GM21529 (cell line): ENCODE data around the gene ALG14.

Experiments used
- ATAC-seq: cut with Tn5 transposase; IDR thresholded peaks from one replicate; pipeline ENCODE4 v1.9.1; 2021; ENCODE audit not compliant: unreplicated experiment

The ALG14 gene

DNA sequence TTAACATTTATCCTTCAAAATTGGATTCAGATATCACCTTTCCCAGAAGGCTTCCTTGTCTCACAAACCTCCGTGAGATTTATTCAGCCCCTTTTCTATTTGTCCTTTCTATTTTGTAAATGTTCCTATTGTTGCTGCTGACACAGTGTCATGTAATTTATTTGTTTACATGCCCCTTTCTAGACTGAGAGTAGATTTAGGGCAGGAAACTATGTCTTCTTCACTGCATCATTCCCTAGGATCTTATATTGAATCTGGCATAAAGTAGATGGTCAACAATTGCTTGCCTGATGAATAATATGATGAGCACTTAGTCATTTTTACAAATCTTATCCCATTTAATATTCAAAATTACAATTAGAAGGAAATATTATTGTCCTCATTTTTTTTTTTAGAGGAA is 137.7 kb downstream of the ALG14 start:
- ATAC-seq = no peak

DNA sequence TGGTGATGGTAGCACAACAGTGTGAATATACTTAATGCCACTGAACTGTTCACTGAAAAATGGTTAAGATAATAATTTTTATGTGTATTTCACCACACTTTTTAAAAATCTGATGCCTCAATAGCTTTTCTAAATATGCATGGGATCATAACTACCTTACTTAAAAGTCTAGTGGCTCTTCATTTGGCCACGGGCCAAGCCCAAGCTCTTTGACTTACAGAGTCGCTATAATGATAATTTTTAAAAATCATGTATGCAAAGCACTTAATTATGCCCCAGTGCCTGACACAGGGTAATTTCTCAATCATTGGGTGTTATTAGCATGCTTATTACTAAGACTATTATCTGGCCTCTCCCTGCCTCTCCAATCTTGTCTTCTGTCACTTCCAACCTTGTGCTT is 138.2 kb downstream of the ALG14 start:
- no peak for ATAC-seq

DNA sequence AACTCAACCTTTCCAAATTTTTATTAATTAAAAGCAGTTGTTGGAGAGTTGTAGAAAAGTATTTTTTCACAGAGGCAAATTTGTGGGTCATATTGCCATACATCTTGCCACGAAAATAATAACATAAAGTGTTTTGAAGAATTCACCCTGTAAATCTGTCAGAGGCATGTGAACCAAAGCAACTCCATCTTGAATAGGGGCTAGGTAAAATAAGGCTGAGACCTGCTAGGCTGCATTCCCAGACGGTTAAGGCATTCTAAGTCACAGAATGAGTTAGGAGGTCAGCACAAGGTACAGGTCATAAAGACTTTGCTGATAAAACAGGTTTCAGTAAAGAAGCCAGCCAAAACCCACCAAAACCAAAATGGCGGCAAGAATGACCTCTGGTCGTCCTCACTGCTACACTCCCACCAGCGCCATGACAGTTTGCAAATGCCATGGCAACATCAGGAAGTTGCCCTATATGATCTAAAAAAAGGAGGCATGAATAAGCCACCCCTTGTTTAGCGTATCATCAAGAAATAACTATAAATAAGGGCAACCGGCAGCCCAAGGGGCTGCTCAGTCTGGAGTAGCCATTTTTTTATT is 141.4 kb downstream of the ALG14 start:
- no peak for ATAC-seq

DNA sequence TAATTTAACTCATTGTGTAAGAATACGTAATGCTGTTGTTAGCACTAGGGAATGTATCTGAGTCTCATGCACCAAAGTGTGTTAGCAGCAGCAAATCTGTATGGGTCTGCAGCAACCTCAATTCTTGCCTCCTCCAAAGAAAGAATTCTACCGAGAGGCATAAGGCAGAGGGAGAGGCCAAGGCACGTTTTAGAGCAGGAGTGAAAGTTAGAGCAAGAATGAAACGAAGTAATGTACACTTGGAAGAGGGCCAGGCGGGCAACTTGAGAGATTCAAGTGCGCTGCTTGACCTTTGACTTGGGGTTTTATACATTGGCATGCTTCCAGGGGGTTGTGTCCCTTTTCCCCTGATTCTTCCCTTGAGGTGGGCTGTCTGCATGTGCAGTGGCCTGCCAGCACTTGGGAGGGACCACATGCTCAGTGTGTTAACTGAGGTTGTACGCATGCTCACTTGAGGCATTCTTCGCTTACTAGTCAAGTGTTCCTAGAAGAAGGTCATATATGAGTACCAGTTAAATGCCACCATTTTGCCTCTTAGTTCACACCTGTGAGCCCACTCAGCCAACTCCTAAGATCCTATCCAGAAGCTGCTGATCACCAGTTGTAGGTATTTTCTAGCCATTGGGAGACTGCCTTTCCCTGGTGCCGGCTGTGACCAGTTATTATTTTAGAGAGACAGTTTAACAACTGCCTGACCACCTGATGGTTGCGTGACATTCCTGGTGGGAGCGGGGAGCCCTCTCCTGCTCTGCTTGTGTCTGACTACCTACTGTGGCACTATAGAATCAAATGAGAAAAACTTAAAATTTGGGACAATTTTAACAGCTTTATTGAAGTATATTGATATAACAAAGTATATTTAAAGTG is 143.2 kb downstream of the ALG14 start:
- no peak for ATAC-seq

DNA sequence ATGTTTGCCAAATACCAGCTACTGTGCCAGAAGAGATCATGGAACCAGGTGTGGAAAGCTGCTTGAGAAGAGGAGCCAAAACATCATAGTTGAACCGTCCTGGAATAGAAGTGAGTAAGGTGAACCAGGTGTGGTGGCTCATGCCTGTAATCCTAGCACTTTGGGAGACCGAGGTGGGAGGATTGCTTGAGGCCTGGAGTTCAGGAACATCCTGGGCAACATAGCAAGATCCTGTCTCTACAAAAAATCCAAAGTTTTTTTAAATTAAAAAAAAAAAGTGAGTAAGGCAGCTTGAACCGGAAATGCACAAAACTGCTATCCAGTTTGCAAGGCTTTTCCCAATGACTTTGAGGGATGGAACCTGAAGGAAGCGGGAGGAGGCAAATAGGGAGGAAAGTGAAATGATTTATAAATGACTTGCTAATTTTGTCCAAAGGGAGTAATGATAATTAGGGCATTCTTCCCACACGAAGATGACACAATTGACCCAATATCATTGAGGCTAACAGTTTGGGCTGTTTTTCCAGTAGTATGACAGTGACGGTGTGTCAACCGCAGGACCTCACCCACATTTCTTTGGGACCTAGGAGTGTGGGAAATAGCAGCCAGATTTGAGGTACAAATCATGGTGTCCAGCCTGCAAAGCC is 144.3 kb downstream of the ALG14 start:
- no peak for ATAC-seq

DNA sequence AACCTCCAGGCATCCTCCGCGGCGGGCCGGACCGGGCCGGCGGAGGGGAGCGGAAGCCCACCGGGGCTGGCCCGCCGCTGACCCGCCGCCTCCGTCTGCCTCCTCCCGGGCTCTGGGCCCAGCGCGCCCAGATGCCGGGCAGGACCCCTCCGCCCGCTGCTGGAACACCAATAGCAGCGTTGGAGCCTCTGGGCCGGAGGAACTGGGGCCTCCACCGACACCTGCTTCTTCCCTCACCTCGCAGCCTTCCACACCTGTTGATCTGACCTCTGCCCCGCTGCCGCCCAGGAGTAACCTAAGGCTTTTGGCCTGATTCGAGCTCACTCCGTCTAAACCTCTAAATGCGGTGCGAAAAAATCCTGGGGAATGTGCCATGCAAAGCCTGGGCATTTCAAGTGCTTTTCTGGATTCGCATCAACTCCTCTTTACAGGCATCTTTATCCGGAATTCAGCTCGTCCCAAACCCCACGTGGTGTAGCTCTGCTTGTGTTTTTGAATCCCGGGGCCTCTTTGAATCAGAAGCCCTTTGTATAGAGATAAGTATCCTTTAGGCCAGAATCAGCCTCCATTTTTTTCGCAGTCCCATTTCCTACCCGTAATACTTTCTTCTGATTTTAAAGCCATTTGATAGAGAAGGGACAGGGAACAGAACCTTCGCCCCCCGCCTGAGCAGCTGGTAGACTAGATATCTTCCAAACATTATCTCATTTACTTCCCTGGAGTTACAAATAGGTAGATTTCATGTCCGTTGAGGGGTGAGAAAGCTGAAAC is 145.2 kb downstream of the ALG14 start:
- peak; percentile 16 for ATAC-seq

DNA sequence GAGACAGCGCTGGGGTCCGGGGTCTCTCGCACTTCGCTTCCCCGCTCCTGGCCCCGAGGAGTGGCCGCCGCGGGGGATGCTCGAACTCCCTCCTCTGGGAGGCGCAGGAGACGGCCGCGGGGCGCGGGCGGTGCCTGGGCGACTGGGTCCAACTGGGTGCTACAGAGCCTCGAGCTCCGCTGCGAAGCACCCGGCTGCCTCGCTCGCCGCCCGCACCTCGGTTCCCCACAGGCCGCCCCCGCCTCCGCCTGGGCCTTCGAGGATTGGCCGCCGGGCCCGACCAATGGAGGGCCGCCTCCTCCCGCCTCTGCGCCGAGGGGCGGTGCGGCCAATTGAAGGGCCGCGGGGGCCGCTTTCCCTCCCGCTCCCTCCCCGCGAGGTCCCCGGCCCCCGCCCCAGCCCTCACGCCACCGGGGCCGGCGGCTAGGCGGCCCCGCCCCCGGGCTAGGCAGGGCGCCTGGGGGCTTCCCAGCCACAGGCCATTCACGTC is 145.8 kb downstream of the ALG14 start, which contains the start of gene CNN3:
TSS of gene CNN3 (minus strand) at position 196 of the 490 bp plus-strand sequence. CDS start 216 bp downstream, outside the sequence.
- ATAC-seq = peak; percentile 82

DNA sequence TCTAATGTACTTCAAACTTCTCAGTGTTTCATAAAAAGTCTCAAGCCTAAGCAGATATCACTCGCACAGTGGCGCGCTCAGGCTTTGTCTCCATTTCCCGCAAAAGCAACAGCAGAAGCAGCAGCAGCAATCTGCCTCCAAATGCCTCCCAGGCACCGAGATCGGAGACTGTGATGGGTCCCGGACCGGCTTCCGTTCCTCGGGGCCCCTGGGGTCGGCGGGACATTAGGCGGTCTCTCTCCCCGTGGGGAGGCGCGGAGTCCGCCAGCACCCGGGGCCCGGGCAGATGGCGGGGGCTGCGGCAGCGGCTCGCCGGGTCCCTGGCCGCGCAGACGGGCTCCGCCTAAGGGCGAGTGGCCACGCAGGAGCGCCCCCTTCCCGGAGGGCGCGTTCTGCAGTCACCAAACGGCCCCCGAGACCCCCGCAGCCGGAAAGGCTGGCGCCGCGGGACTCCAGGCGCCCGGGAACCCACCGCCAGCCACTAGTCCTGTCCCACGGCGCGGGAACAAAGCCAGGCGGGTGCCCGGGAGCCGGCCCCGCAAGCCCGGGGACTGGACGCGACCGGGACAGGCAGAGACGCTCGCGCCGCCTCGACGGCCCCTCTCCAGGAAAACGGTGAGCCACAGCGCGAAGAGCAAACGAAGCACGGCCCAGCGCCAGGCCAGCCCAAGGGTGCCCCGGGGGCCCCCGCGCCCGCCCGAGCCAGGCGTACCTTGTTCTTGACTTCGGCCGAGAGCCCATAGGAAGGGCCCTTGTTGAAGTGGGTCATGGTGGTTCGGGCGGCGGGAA is 146.4 kb downstream of the ALG14 start:
- ATAC-seq = peak; percentile 32

DNA sequence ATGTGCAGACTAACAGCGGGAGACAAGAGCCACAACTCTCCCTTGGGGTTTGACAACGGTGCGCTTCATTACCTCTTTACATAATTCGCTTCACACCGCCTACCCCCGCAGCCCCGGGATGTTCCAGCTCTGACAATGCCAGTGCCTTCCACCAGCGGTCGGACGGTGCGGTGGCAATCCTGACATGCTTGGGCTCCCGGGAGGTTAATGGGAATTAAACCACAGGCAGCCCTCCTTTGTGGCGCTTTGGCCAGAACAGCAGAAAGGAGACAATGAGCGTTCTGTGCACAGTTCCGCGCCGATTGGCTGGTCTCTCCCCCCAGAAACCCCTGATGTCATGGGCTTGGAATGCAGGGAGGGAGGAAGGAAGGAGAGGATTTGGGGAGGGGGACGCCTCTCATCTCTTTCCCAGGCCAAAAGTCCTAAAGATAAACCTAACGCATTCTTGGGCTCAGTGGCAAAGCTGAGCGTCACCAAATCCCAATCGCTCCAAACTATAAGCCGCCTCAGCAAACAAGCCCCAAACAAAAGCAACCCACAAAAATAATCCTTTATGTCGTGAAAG is 147.1 kb downstream of the ALG14 start:
- no peak for ATAC-seq

DNA sequence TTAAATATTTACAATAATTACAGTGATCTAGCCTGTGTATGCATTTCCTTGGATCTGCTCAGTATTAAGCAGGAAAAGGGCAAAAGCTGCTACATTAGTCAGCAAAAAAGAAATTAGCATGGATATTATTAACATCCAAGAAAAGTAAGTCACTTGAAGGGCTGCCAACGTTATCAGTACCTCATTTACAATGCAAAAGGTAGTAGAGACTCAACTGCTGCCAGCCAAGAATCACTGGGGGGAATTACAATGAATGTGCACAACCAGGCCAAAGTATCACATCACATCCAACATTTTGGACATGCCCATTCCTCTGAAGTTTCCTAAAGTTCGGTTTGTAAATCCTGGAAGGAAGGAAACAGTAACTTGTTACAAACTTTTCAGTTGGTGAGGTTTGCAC is 147.7 kb downstream of the ALG14 start:
- ATAC-seq = no peak
